ENCODE measurements around the gene SCUBE1.

GRCh38 chr22:43206509-43207161 is 136.5 kb downstream of the SCUBE1 start:
- TF ChIP-seq CTCF (IDR thresholded peaks at IDR 0.05) = no peak
- TF ChIP-seq POLR2A (IDR thresholded peaks at IDR 0.05) = no peak
